Natural killer cell (primary cell): Measurements from ENCODE around the gene CKB. TPM values are rescaled to one million over a fixed set of nuclear protein-coding genes. Genes with fewer than 3 reads are reported as not detected.

ENCODE experiments used
- ATAC-seq, 3 donors: fragments of 150-1000 bp in 2 of 3; fragments of 200-7000 bp in 1 of 3; cut with Tn5 transposase; 1 replicate in 1 of 3; 2 replicates in 2 of 3; pipeline ENCODE4 v1.10.0; 2021; ENCODE audit warnings: mild to moderate bottlenecking in 2 of 3, moderate library complexity in 2 of 3
- DNase-seq, 2 donors: peaks; one replicate each; pipeline versions ENCODE4 v3.0.0 to v3.0.0-alpha.2; 2013 to 2021; ENCODE audit warnings: mixed read lengths in 1 of 2
- H3K27ac ChIP-seq: one replicate; pipeline ENCODE4 v1.5.1; 2013; ENCODE audit warnings: mild to moderate bottlenecking, low read length
- H3K27me3 ChIP-seq: one replicate; pipeline ENCODE4 v1.6.1; 2013; ENCODE audit warnings: low read length; ENCODE audit not compliant: control insufficient read depth, insufficient read depth
- H3K36me3 ChIP-seq: one replicate; pipeline ENCODE4 v1.6.1; 2013; ENCODE audit warnings: low read length; ENCODE audit not compliant: control insufficient read depth, insufficient read depth
- H3K4me1 ChIP-seq: one replicate; pipeline ENCODE4 v1.6.1; 2013; ENCODE audit warnings: low read length; ENCODE audit not compliant: control insufficient read depth, insufficient read depth
- H3K4me3 ChIP-seq: one replicate; pipeline ENCODE4 v1.5.1; 2013; ENCODE audit warnings: low read length
- H3K9me3 ChIP-seq: one replicate; pipeline ENCODE4 v1.6.1; 2013; ENCODE audit warnings: low read length; ENCODE audit not compliant: control insufficient read depth, insufficient read depth
- H3K27ac Mint-ChIP-seq, 2 donors: one replicate each; pipeline ENCODE4 v1.8.0; 2022; ENCODE audit warnings: mild to moderate bottlenecking in 2 of 2, mixed read lengths in 2 of 2, moderate library complexity in 1 of 2
- H3K27me3 Mint-ChIP-seq, 2 donors: one replicate each; pipeline ENCODE4 v1.8.0; 2022; ENCODE audit warnings: low read depth in 2 of 2, mixed read lengths in 2 of 2
- H3K36me3 Mint-ChIP-seq: one replicate; pipeline ENCODE4 v1.8.0; 2022; ENCODE audit warnings: mixed read lengths
- H3K4me1 Mint-ChIP-seq, 2 donors: one replicate each; pipeline ENCODE4 v1.8.0; 2022; ENCODE audit warnings: mixed read lengths in 2 of 2
- H3K4me3 Mint-ChIP-seq: one replicate; pipeline ENCODE4 v1.8.0; 2022; ENCODE audit warnings: mild to moderate bottlenecking, moderate library complexity, mixed read lengths
- H3K9me3 Mint-ChIP-seq, 2 donors: one replicate each; pipeline ENCODE4 v1.8.0; 2022; ENCODE audit warnings: mixed read lengths in 2 of 2
- CTCF ChIP-seq: fragments of 200-600 bp; IDR thresholded peaks from one replicate; pipeline ENCODE4 v1.8.0; 2022; ENCODE audit warnings: antibody characterized with exemption
- WGBS: methylation state at CpG from one replicate; pipeline ENCODE4 v1.1.7; 2013; ENCODE audit warnings: missing lambda C conversion rate; ENCODE audit not compliant: insufficient coverage; 5-methylcytosine and 5-hydroxymethylcytosine counted together
- intact Hi-C: fragments of 100-400 bp; cut with micrococcal nuclease; formaldehyde crosslinking; loops from one replicate; pipeline ENCODE4 v1.14.2; 2022
- total RNA-seq, 4 donors: library from RNA; stranded (reverse); fragments of 120-200 nt in 1 of 4; gene quantifications; one replicate each; pipeline versions ENCODE4 v1.2.3 to v1.2.4, GENCODE V29; 2013 to 2022

CKB gene
- total RNA-seq, 3 donors from 2014 or later (not counting 1 experiment from before 2014, with no cell fraction given), result 4.0 to 37.4 (median 9.0) TPM

DNA sequence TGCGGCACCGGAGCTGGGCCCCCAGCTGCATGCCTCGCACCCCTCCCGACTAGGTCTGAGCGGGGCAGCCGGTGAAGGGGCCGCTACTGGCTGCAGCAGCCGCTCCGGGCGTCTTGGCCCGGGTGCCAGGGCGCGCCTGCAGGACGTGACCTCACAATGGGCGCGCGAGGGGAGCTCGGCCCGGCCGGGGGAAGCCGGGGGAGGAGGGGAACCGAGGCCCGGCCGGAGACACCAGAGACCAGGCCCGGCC, 39.5 kb upstream of the CKB start:
- H3K9me3 Mint-ChIP-seq, result no peaks in the 10 kb centered on the region
- intact Hi-C loops, result loop anchor here (1.0 kb wide), 1 partner anchor 153 kb away; the partner anchor contains the start of genes XRCC3 and ZFYVE21
- no peaks in the 10 kb centered on the region for H3K9me3 ChIP-seq
- DNase-seq (no peak), ATAC-seq (no peak)
- H3K4me1 ChIP-seq, result peaks cover 25% of the 10 kb centered on the region
- peak overlapping the region; percentile 72 for H3K4me3 ChIP-seq
- no peaks in the 10 kb centered on the region for H3K27me3 Mint-ChIP-seq
- no peak for TF ChIP-seq CTCF
- WGBS, result 0% methylated on average over 25 of the region's 25 CpGs
- H3K27ac ChIP-seq, result peak overlapping the region; percentile 77
- peaks cover 21% of the 10 kb centered on the region for H3K36me3 ChIP-seq
- no peaks in the 10 kb centered on the region for H3K36me3 Mint-ChIP-seq
- H3K4me1 Mint-ChIP-seq, result peaks cover 38 to 49% of the 10 kb centered on the region in 2 donors
- peak overlapping the region; percentile 93 for H3K4me3 Mint-ChIP-seq
- H3K27ac Mint-ChIP-seq, result peak overlapping the region; percentile 80 to 89
- no peaks in the 10 kb centered on the region for H3K27me3 ChIP-seq

GRCh38 chr14:103561381-103562178, 39.0 kb upstream of the CKB start:
- H3K27me3 ChIP-seq, result no peaks in the 10 kb centered on the region
- no peak for TF ChIP-seq CTCF
- H3K4me3 Mint-ChIP-seq, result peak overlapping the region; percentile 93
- peak overlapping the region; percentile 72 for H3K4me3 ChIP-seq
- no peaks in the 10 kb centered on the region for H3K9me3 ChIP-seq
- peak in 1 of 2 donors; percentile 55 for DNase-seq
- intact Hi-C loops, result loop anchor here (1.0 kb wide), 1 partner anchor 154 kb away; the partner anchor contains the start of genes XRCC3 and ZFYVE21
- no peaks in the 10 kb centered on the region for H3K27me3 Mint-ChIP-seq
- H3K9me3 Mint-ChIP-seq, result no peaks in the 10 kb centered on the region
- peak; percentile 14 to 30 (median 30) for ATAC-seq
- no peaks in the 10 kb centered on the region for H3K36me3 Mint-ChIP-seq
- H3K27ac Mint-ChIP-seq, result peak overlapping the region; percentile 80 to 89
- peak overlapping the region; percentile 77 for H3K27ac ChIP-seq
- peaks cover 25% of the 10 kb centered on the region for H3K4me1 ChIP-seq
- H3K4me1 Mint-ChIP-seq, result peaks cover 41 to 55% of the 10 kb centered on the region in 2 donors
- peaks cover 22% of the 10 kb centered on the region for H3K36me3 ChIP-seq
- WGBS, result 9% methylated on average over 36 of the region's 36 CpGs

DNA sequence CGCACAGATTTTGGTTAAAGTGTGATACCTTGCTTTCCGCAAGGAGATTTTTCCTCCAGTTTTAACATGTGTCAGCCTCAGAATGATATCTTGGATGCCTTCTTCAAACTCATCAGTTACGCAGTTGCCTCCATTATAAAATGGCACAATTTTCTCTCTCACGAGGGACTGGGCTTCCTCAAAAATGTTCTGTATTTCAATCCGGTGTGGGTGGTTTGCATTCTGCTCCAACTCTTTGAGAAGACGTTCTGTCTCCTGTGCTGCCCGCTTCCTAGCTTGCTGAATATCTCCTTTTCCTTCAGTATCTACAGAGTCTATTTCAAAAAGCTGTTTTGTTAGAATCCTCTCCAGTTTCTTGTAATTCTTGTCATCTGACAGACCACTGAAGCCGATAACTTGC, 38.1 kb upstream of the CKB start:
- peak overlapping the region; percentile 93 for H3K4me3 Mint-ChIP-seq
- no peak for TF ChIP-seq CTCF
- no peak overlapping the region for H3K4me3 ChIP-seq
- H3K4me1 Mint-ChIP-seq, result peaks cover 41 to 57% of the 10 kb centered on the region in 2 donors
- intact Hi-C loops, result no loop called here
- no peak for DNase-seq
- no peaks in the 10 kb centered on the region for H3K27me3 Mint-ChIP-seq
- H3K27ac Mint-ChIP-seq, result peak overlapping the region in 1 of 2 donors; percentile 89
- ATAC-seq, result no peak
- no peak overlapping the region for H3K27ac ChIP-seq
- no peaks in the 10 kb centered on the region for H3K27me3 ChIP-seq
- no peaks in the 10 kb centered on the region for H3K36me3 Mint-ChIP-seq
- H3K36me3 ChIP-seq, result peaks cover 22% of the 10 kb centered on the region
- H3K4me1 ChIP-seq, result peaks cover 25% of the 10 kb centered on the region
- WGBS, result 75% methylated on average over 8 of the region's 8 CpGs
- no peaks in the 10 kb centered on the region for H3K9me3 Mint-ChIP-seq
- H3K9me3 ChIP-seq, result no peaks in the 10 kb centered on the region

DNA sequence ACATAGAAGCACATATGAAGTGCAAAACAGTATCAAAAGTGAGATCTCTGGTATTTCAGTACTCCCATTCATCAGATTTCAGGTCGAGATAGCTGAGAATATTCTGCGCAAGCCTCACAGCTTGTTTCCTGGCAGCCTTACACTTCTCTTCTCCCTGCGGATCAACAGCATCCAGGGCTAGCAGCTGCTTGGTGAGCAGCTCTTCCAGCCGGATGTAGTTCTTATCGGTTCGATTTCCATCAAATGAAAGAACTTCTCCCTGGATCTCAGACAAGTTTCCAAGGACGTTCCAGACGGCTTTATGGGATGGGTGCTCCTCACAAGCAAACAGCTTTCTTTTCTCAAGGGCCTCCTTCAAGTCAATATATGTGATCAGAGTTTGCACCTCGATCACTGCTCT, 37.1 kb upstream of the CKB start:
- Histone ChIP-seq H3K4me1 (peaks cover 25% of the 10 kb centered on the region), H3K4me3 (no peak overlapping the region), H3K27me3 (no peaks in the 10 kb centered on the region), H3K36me3 (peaks cover 23% of the 10 kb centered on the region), H3K27ac (no peak overlapping the region), H3K9me3 (no peaks in the 10 kb centered on the region)
- 97% methylated on average over 9 of the region's 9 CpGs for WGBS
- TF ChIP-seq CTCF, result no peak
- Mint-ChIP-seq H3K9me3 (no peaks in the 10 kb centered on the region), H3K4me3 (peak overlapping the region; percentile 3), H3K27ac (no peak overlapping the region), H3K36me3 (no peaks in the 10 kb centered on the region), H3K27me3 (no peaks in the 10 kb centered on the region), H3K4me1 (peaks cover 45 to 62% of the 10 kb centered on the region in 2 donors)
- ATAC-seq (no peak), DNase-seq (no peak)
- intact Hi-C loops, result no loop called here
